ENCODE results near the gene RNASET2.

Gene RNASET2

DNA sequence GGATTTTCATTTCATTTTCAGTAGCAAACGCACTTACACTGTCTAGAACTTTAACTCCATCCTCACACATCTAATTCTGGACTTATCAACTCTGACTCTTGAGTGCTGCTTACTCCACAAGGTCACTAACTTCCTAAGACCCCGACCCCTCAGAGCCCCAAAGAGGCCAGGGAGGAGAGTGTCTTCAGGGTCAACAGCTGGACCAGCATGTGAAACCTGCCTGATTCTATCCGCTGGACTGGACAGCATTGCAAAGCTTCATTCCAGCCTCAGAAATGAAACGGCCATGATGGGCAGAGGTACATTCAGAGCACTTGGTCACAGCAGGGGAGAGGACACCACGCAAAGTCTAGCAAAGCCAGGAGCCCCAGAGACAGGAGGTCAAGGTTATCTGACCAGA is 9.1 kb downstream of the RNASET2 start:
- DNase-seq (ENCODE audit: low spot score), result no peak

DNA sequence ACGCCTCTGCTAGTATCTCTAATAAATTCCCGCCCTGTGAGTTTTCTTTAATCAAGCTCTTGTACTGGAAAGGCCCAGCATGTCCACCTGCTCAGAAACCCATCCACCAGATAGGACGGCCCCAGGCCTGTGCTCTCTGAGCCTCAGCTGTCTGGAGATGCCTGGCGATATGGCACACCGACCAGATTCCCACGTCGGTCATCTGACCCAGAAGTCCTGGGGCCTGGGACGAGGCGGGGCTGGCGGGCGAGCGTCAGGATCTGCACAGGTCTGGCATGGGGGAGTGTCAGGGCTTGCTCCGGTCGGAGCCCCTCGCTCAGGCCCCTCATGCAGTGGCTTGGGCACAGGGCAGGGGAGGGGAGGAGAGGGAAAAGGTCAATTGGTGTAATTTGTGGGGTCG is 10.2 kb downstream of the RNASET2 start:
- DNase-seq (ENCODE audit: low spot score), result no peak

DNA sequence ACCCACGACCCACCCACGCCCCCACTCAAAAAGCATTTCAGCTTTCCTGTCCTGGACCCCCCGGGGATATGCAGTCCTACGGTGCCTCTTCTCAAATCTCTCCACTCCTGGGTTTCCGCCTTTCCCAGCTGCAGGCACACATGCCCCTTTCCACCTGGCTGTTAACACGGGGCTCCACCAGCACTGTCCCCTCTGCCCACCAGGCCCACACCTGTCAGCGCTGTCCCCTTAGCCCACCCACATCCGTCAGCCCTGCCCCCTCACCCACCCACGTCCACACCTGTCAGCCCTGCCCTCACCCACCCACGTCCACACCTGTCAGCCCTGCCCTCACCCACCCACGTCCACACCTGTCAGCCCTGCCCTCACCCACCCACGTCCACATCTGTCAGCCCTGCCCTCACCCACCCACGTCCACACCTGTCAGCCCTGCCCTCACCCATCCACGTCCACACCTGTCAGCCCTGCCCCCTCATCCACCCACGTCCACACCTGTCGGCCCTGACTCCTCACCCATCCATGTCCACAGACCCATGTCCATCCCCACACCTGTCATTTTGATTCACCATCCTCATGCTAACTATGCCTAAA is 11.6 kb downstream of the RNASET2 start:
- no peak for DNase-seq (ENCODE audit: low spot score)

DNA sequence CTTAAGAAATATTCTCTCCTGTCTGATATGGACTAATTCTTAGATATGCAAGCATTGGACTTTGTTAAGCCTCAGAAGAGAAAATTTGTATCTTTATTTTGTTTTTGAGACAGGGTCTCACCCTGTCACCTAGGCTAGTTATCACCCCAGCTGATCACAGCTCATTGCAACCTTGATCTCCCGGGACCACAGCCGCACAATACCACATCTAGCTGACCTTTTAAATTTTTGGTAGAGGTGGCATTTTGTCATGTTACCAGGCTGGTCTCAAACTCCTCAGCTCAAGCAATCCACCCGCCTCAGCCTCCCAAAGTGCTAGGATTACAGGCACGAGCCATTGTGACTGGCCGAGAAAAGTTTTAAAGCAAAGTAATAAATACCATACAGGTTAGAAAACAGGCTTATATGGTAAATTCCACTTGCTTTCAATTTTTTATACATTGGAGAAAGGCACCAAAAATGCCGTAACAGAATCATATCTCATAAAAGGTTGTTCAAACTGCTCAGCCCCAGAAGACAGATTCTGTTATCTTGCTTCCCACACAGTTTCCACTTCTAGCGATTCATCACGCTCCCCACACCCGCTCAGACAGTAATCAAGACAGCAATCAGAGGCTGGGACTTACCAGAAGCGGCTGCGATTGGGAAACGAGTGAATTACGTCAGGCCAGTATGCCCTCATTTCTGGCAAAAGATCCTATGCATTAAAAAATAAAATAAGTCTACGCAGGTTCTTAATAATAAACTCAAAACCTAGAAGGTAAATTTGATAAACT is 13.8 kb downstream of the RNASET2 start:
- peak; percentile 76 for DNase-seq (ENCODE audit: low spot score)

DNA sequence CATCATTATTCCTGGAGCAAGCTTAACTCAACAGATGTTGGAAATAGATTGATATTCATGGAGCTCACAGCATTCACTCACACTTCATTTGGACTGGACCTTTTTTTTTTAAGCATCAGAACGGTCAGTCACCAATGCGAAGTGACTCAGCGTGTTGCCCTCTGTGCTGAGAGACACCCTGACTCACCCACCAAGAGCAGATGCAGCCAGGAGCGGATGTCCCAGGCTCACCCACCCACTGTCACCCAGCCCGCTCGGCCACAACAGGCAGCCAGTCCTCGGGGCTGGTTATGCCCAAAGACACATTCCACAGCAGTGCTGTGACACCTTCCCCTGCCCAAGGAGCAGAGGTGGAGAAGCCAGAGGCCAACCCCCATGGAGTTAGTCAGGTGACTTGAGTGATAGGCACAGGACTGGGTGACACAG is 15.7 kb downstream of the RNASET2 start:
- DNase-seq (ENCODE audit: low spot score), result no peak

DNA sequence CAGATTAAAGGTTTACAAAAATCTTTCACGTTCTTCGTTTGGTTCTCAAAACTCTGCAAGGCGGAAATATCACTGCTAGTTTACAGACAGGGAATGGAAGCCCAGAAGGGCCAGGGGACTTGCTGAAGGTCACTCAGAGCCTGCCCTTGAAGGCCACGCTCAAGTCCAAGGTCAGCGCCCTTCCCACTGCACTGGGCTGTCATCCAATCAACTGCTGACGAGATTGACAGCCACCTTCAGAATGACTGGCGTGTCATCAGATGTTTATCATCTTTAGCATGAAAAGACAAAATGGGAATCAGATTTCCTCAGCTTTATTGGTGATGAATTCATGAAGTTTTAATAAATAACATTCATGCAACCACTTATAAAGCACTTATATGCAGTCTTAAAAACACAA is 16.5 kb downstream of the RNASET2 start:
- no peak for DNase-seq (ENCODE audit: low spot score)

DNA sequence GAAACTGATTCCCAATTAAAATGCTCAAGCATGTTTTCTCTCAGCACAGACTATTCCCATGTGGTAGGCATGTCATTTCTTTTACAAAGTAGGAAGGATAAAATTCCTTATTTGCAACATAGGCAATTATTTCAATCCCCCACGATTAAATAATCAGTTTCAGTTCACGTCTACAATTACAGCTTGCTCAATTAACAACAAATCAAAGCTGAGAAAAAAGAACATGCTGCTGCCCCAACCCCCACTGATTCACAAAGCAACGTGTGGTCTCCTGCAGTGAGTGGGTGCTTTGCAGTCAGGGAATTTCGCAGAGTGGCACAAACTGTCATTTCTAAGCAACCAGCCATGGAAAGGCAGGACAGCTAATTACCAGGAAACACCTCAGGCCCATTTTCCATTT is 17.0 kb downstream of the RNASET2 start:
- DNase-seq (ENCODE audit: low spot score), result no peak

DNA sequence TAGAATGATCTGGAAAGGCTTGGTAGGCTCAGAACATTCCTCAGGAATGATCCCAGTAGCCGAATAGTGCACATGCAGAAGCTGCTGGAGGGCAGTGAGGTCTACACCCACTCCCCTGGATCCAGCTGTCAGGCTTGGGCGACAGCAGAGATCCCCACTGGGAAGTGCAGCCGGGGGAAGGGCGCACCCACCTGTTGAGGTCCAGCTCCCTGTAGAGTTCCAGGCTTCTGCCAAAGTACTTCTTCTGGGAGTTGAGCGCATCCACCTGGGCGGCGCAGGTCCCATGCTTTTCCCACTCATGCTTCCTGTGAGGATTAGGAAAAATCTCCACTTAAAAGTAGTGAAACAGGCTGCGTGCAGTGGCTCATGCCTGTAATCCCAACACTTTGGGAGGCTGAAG is 17.6 kb downstream of the RNASET2 start:
- DNase-seq (ENCODE audit: low spot score), result no peak

DNA sequence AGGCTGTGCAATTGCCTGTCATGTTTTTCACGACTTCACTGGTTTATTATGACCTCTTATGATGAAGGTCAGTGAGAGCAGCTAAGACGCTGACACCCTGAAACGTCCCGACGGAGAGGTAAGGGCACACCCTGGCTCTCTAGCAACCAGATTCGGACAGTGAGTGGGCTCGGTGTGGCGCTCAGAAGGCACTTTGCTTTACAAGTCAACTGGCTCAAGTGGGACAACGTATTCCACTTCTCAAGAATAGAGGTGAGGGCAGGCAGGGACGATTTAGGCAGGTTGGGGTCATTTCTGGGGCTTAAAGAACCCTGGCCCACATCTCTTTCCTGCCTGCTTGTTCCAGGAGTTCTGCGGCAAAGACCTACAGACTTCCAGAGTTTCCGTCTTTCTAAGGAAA is 18.2 kb downstream of the RNASET2 start:
- DNase-seq (ENCODE audit: low spot score), result no peak

DNA sequence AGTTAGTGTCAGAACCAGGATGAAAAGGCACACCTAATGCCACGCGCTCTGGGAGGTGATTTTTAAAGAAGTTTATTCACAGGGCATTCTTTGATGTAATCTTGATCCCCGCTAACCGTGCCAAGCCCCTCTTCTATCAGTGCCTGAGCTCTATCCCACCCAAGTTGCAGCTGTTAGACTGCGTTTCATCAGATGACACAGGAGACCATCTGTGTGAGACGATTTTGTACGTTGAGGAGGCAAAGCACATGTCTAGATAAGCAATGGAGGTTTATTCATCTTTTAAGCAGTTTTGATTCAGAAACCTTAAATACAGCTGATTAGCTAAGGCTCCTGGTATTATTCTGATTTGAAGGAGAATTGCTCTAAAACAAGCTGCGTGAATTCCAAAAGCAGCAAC is 18.6 kb downstream of the RNASET2 start:
- no peak for DNase-seq (ENCODE audit: low spot score)

DNA sequence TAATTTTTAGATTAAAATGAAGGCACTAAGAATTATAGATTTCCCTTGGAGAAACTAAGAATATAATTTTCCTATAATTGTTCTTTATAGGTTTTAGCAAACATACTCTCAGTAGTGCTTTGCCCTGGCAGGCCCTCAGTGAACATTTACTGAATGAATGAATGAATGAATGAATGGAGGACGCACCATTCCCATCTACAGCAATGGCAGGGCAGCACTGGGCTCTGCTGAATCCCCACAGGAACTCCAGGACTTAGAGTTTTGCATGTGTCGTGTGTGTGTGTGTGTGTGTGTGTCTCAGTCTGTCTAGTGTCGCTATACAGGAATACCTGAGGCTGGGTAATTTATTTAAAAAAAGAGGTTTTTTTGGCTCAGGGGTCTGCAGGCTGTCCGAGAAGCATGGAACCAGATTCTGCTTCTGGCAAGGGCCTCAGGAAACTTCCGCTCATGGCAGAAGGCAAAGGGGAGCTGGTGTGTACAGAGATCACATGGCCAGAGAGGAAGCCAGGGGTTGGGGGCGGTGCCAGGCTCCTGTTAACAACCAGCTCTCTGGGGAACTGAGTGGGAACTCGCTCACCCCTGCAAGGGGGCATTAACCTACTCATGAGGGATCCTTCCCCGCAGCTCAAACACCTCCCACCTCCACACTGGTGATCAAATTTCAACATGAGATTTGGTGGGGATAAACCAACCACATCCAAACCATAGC is 20.1 kb downstream of the RNASET2 start:
- no peak for DNase-seq (ENCODE audit: low spot score)

DNA sequence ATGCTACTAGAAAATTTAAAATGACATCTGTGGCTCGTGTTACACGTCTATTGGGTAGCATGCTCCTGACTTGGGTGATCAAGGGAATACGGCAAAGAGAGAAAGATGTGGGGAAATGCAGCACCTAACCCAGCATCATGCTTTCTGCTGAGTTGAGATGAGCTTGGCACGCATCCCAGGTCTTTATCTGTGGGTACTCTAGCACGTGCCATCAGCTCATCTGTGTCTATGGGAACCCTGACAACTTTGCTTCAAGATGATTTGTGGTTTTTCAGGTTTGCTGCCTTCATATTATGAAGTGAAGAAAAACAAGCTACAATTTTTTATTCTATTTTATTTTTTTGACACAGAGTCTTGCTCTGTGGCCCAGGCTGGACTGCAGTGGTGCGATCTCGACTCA is 21.0 kb downstream of the RNASET2 start:
- no peak for DNase-seq (ENCODE audit: low spot score)

DNA sequence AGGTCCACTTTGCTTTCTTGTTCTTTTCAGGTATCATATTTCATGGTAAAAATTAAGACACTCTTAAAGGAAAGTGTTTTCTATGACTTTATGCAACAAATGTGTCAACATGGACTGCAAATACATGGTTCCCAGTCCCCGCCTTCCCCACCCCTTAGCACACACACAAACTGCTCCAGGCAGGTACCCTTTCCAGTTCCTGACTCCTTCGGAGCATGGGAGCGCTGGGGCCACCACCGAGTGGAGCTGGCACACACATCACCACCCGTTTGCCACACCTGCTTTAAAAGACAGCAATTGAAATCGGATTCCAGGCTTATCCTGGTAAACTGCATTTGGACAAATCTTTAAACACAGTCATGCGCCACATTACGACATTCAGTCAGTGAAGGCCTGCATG is 22.2 kb downstream of the RNASET2 start:
- no peak for DNase-seq (ENCODE audit: low spot score)

DNA sequence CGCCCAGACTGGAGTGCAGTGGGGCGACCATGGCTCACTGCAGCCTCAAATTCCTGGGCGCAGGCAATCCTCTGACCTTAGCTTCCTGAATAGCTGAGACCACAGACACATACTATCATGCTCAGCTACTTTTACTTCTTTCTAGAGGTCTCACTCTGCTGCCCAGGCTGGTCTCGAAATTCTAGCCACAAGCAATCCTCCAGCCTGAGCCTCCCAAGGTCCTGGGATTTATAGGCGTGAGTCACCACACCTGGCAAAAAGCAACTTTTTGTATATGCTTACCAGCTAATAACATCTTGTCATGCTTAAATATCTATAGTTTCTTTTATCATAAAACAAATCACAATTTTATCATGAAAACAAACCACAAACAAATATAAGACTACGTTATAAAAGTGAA is 23.0 kb downstream of the RNASET2 start:
- no peak for DNase-seq (ENCODE audit: low spot score)

DNA sequence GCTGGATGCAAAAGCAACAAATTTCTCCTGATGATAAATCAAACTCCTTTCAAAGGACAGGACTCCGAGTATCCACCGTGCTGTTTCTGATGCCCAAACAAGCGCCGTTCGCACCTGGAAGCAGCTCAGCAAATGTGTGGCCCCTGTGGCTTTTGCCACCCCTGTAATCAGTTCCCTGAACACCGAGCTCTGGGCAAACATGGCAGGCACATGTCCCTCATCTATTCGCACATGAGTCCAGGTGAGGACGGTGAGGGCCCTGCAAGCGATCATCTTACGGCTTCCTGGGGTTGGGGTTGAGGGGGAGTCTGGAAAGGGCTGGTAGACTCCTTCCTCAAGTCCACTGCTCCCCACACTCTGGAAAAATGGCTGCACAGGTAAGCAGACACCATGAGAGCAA is 23.7 kb downstream of the RNASET2 start:
- DNase-seq (ENCODE audit: low spot score), result no peak

DNA sequence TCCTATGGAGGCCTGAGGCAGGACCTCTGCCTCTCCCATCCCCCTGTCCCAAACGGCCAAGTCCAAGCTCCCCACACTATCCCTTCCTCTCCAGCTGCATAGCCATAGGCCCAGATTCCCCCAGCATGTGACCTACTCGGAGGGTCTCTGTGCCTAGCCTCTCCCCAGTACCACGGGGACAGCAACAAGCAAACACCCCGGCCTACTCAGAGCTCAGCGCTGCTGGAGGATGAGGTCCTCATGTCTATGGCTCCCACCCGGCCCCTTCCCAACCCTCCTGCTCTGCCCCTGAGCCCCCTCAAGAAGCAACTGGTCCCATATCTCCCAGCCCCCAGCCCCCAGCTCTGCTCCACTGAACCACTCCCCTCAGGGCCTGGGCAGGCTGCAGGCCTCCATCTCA is 24.2 kb downstream of the RNASET2 start:
- DNase-seq (ENCODE audit: low spot score), result no peak

DNA sequence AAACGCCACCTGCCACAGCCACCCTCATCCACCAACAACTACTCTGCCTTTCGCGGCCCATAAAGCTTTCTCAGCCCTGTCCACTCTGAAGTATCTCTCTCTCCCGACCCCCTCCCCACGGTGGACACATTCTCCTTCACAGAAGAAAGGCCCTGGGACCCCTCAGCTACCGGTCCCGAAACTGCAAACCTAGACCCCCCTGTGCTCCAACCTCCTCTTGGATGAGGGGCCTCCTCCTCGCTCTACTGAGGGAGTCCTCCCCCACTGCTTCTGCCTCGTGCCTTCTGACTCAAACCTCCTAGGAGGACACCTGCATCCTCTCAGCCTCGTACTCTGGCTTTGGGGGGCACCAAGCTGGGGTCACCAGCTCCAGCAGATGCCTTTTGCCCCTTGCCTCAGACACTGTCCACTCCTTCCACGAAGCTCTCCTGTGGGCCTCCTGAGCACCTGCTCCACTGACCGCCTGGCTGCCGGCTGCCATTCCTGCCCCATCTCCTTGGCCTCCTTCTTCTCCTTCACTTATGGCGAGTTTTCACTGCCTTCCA is 24.9 kb downstream of the RNASET2 start:
- no peak for DNase-seq (ENCODE audit: low spot score)

DNA sequence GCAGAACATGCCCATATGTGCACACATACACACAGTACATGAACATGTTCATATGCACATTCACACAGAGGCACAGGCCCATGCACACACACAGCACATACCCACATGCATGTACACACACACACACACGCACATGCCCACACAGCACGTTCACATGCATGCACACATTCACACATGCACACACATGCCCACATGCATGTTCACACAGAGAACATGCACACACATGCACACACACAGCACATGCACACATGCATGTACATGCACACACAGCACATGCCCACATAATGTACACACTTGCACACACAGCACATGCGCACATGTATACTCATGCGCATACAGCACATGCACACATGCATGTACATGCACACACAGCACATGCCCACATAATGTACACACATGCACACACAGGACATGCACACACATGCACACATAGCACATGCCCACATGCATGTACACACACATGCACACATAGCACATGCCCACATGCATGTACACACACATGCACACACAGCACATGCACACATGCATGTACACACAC is 25.9 kb downstream of the RNASET2 start:
- DNase-seq (ENCODE audit: low spot score), result no peak

DNA sequence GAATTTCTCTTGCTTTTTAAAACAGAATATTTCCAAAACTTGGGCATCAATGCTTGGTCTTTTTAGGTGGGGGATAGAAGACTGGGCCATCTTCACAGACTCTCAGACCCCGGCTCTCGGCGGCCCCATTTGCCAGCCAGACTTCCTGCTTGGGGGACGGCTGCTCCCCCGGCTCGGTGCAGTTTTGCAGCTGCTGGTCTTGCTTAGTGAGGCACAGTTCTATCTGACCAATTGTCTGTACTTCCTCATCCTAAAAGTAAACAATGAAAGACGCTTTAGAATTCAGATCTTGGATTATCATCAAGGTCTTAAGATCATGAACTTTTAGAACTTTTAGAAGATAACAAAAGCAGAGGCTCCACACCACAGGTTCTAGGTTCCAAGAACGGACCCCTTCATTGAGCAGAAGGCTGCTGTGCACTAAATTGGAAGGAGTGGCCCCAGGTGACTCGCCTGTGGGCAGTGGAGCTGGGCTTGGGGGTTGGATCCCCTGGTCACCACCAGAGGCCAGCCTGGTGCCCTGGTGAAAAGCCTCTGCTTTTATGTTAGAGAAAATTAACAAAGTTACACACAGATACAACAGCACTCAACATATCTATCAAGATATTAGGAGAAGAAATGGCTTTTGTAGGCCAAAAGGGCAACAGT is 26.7 kb downstream of the RNASET2 start:
- no peak for DNase-seq (ENCODE audit: low spot score)

DNA sequence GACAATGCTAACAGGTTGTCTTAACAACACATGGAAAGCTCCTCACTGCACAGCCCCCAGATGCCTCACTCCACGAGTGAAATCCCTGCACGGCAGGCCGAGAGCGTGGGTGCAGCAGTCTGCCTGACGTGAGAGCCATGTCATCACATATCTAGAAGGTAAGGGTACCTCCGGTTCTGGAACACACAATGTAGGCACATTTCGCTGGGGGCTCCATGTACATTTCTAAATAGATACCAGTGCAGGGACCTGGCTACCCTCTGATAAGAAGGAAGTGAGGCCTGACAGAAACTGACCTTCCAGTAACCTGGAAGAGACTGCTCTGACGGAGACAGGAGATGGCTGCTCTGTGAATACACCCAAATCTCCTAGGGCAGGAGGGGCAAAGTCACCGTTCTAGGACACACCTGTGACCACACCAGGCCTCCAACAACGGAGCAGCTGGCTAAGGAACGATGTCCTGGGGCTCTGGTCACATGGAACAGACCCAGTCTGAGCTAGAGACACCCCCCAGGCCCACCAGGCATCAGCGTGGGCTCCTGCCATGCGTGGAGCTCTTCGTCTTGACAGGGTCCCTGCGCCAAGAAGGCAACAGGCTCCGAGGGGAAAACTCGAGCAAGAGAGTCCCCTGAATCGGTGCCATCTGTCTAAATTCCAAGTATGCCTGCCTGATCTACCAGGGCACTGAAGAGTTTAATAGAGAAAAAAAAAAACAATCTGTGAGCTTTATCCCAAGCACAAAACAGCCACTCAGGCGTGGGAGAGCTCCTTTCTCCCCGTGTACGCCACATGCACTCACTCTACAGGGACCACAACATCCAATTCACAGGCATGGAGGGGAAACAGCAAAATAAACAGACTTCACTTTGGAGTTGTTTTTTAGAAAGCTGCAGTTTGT is 27.5 kb downstream of the RNASET2 start:
- no peak for DNase-seq (ENCODE audit: low spot score)

DNA sequence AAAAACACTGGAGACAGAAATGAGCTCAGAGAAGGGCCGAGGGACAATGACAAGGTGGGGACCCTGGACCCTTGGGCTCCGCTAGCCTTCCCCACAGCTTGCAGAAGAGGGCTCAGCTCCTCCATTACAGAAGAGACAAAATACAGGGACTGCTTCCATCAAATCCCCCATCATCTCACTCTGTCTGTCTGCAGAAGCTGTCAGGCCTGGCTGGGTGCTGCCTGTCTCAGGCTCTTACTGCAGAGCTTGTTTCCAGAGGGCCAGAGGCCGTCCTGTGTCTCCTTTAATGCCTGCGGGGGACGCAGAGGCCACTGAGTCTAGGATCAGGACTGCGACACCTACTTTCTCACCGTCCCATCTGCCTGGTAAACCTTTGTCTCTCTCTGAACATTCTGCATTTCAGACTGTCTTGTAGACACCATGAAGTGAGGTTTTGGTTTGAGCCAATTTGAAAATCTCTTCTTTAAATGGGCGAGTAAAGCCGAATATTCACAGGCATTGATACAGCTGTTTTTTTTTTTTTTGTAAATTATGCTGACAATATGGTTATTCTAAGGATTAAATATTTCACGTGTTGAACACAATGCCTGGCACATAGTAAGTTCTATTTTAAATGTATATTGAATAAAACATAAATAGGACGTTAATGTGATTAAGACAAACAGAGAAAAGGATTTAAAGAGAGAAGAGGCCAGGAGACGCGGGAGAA is 28.3 kb downstream of the RNASET2 start:
- DNase-seq (ENCODE audit: low spot score), result no peak

Measured in activated CD4-positive, alpha-beta T cell treated with anti-CD3 and anti-CD28 coated beads, Interleukin-2, Interleukin-4, amounts not matched to agents 100 ng/mL and 50 ng/mL, durations not matched to agents 16 hours and 8 hours (primary cell).